Measurements from ENCODE around the gene EIF4E3.

GRCh38 chr3:71703797-71704196, 21.4 kb downstream of the EIF4E3 start:
- TF ChIP-seq CTCF (IDR thresholded peaks at IDR 0.05; ENCODE audit: insufficient read depth, low read length), result no peak
- TF ChIP-seq REST (IDR thresholded peaks at IDR 0.05; ENCODE audit: insufficient replicate concordance, low read depth), result no peak
- TF ChIP-seq POLR2AphosphoS5 (IDR thresholded peaks at IDR 0.05; ENCODE audit: low read depth), result no peak
- TF ChIP-seq SPI1 (IDR thresholded peaks at IDR 0.05; ENCODE audit: borderline replicate concordance, low read depth), result no peak
- TF ChIP-seq GABPA (IDR thresholded peaks at IDR 0.05; ENCODE audit: low read depth), result no peak
